ENCODE results near the gene SLC25A38. TPM values are rescaled to one million over a fixed set of nuclear protein-coding genes. Genes with fewer than 3 reads are reported as not detected.

SLC25A38 gene
- total RNA-seq, 4 donors from 2014 or later = 43.8 to 51.2 (median 48.2) TPM

DNA sequence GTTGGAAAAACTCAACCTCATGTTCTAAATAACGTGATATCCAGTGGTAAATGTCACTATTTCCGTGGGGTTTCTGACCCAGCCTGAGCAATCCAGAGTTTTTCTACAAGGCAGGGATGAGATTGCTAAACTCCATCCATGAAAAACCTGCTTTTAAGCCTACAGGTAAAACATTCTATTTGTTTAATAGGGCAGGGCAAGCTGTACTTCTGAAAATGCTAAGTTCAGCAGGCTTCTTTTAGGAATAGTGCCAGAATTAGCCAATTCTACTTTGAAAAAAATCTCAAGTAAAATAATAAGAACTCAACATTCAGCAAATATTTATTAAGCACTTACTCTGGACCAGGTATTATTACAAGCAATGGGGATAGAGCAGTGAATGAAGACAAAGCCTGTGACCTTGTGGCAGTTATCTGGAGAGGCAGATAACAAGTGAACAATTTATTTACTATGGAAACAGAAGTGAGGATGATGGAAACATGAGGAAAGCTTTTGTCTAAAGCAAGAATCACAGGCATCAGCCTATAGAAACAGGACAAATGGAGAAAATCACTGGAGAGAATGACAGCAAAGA, 36.7 kb downstream of the SLC25A38 start:
- Histone ChIP-seq H3K9me3 (no peaks in the 10 kb centered on the region), H3K27ac (no peak overlapping the region), H3K36me3 (no peaks in the 10 kb centered on the region), H3K27me3 (no peaks in the 10 kb centered on the region), H3K4me1 (no peaks in the 10 kb centered on the region), H3K4me3 (no peak overlapping the region)
- no peak for ATAC-seq
- in situ Hi-C loops (cut with MboI; ENCODE audit: low sequenced_read_pairs in 4 of 4) = loop anchor here in 1 of 4 donors (25.0 kb wide), 1 partner anchor 892 kb away; the partner anchor contains the start of gene EIF1B
- intact Hi-C loops (cut with DNase I; ENCODE audit: low total_unique reads) = no loop called here
- TF ChIP-seq, protein P1, sequence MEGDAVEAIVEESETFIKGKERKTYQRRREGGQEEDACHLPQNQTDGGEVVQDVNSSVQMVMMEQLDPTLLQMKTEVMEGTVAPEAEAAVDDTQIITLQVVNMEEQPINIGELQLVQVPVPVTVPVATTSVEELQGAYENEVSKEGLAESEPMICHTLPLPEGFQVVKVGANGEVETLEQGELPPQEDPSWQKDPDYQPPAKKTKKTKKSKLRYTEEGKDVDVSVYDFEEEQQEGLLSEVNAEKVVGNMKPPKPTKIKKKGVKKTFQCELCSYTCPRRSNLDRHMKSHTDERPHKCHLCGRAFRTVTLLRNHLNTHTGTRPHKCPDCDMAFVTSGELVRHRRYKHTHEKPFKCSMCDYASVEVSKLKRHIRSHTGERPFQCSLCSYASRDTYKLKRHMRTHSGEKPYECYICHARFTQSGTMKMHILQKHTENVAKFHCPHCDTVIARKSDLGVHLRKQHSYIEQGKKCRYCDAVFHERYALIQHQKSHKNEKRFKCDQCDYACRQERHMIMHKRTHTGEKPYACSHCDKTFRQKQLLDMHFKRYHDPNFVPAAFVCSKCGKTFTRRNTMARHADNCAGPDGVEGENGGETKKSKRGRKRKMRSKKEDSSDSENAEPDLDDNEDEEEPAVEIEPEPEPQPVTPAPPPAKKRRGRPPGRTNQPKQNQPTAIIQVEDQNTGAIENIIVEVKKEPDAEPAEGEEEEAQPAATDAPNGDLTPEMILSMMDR (IDR thresholded peaks at IDR 0.05 in 4 of 5, conservative IDR thresholded peaks at IDR 0.05 in 1 of 5) = no peak
- DNase-seq = no peak

DNA sequence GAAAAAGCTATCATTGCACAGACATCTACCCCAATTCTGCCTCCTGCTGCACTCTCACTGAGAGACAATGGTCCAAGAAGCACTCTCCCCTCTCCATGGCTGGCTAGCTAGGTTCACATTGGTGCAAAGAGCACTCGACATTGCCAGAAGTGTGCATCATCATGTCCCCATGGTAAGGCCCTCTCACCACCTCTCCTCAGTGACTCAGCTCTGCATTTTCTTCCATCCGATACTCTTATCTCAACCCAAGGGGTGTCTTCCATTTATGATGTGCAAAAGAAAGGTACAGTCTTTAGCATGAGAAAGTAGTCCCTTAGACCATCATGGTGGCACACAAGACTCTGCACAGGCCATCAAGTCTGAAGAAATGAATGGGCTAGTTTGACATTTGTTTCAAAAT, 37.4 kb downstream of the SLC25A38 start:
- H3K27ac ChIP-seq = no peak overlapping the region
- no peaks in the 10 kb centered on the region for H3K36me3 ChIP-seq
- TF ChIP-seq, protein P1 (IDR thresholded peaks at IDR 0.05 in 4 of 5, conservative IDR thresholded peaks at IDR 0.05 in 1 of 5) = no peak
- TF ChIP-seq POLR2A (IDR thresholded peaks at IDR 0.05) = no peak
- no peaks in the 10 kb centered on the region for H3K9me3 ChIP-seq
- DNase-seq = no peak
- no peaks in the 10 kb centered on the region for H3K27me3 ChIP-seq
- intact Hi-C loops (cut with DNase I; ENCODE audit: low total_unique reads) = no loop called here
- in situ Hi-C loops (cut with MboI; ENCODE audit: low sequenced_read_pairs in 4 of 4) = loop anchor here in 1 of 4 donors (25.0 kb wide), 1 partner anchor 892 kb away; the partner anchor contains the start of gene EIF1B
- no peak for ATAC-seq
- H3K4me3 ChIP-seq = no peak overlapping the region
- no peaks in the 10 kb centered on the region for H3K4me1 ChIP-seq

DNA sequence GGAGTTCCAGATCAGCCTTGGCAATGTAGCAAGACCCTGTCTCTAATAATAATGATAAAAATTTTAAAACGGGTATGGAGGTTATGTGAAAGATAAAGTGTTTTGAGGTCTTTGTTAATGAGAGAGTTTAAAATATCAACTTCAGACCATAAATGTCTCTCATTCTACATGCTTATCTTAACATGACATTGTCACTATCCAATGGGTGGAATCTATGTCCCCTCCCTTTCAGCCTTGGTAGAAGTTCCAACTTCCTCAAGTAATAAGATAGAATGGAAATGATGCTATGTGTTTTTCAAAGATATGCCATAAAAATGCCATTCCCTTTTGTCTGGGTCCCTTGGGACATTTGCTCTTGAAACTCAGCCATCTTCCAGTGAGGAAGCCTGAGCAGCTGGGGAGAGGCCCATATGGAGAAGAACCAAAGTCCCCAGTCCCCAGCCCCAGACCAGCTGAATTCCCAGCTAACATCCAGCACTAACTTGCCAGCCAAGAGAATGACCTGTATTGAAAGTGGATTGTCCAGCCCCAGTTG, 40.3 kb downstream of the SLC25A38 start:
- Histone ChIP-seq H3K27ac (no peak overlapping the region), H3K4me3 (no peak overlapping the region), H3K27me3 (no peaks in the 10 kb centered on the region), H3K36me3 (no peaks in the 10 kb centered on the region), H3K9me3 (no peaks in the 10 kb centered on the region), H3K4me1 (no peaks in the 10 kb centered on the region)
- intact Hi-C loops (cut with DNase I; ENCODE audit: low total_unique reads) (no loop called here), in situ Hi-C loops (cut with MboI; ENCODE audit: low sequenced_read_pairs in 4 of 4) (loop anchor here in 1 of 4 donors (25.0 kb wide), 1 partner anchor 889 kb away; the partner anchor contains the start of gene EIF1B)
- DNase-seq (no peak), ATAC-seq (no peak)
- TF ChIP-seq, protein P1 (IDR thresholded peaks at IDR 0.05 in 4 of 5, conservative IDR thresholded peaks at IDR 0.05 in 1 of 5) = no peak
- TF ChIP-seq POLR2A (IDR thresholded peaks at IDR 0.05) = no peak

DNA sequence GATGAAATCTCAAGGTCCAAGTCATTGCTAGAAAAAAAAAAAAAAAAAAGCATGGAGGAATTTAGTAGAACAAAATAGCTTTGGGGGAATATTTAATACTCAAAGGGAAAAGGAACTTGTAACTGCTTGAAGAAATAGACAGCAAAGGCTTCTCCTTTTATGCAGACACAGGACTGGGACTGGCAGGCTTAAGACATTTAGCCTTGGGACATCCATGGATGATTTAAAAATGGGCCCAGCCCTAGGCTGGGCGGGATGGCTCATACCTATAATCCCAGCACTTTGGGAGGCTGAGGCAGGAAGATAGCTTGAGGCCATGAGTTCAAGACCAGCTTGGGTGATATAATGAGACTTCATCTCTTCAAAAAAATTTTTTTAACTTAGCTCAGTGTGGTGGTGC, 43.1 kb downstream of the SLC25A38 start:
- no peaks in the 10 kb centered on the region for H3K4me1 ChIP-seq
- H3K36me3 ChIP-seq = no peaks in the 10 kb centered on the region
- H3K4me3 ChIP-seq = no peak overlapping the region
- H3K9me3 ChIP-seq = no peaks in the 10 kb centered on the region
- DNase-seq (no peak), ATAC-seq (no peak)
- no peak for TF ChIP-seq POLR2A (IDR thresholded peaks at IDR 0.05)
- TF ChIP-seq, protein P1 (IDR thresholded peaks at IDR 0.05 in 4 of 5, conservative IDR thresholded peaks at IDR 0.05 in 1 of 5) = no peak
- in situ Hi-C loops (cut with MboI; ENCODE audit: low sequenced_read_pairs in 4 of 4) (no loop called here), intact Hi-C loops (cut with DNase I; ENCODE audit: low total_unique reads) (no loop called here)
- no peaks in the 10 kb centered on the region for H3K27me3 ChIP-seq
- H3K27ac ChIP-seq = no peak overlapping the region

All from gastrocnemius medialis (tissue), 4 donors.